ENCODE results near the gene KPTN.
A peak's percentile ranks its signal among the peaks of the same experiment; 100 is the strongest.

KPTN gene

GRCh38 chr19:47483800-47484690 is at the start of gene KPTN:
Gene KPTN (minus strand): TSS chr19:47484219. CDS start chr19:47484160, 59 bp downstream.
- peak; percentile 81 for DNase-seq (ENCODE audit: low read depth)

- no peak for DNase-seq (ENCODE audit: low read depth)
Observed at GRCh38 chr19:47531640-47532387, 47.8 kb upstream of the KPTN start.

GRCh38 chr19:47529018-47529742 is 45.2 kb upstream of the KPTN start:
- DNase-seq (ENCODE audit: low read depth) = no peak

GRCh38 chr19:47526798-47527197 is 42.8 kb upstream of the KPTN start:
- DNase-seq (ENCODE audit: low read depth) = no peak

- DNase-seq (ENCODE audit: low read depth) = no peak
Observed at GRCh38 chr19:47523473-47523872, 39.5 kb upstream of the KPTN start.

GRCh38 chr19:47521473-47522180 is 37.6 kb upstream of the KPTN start:
- DNase-seq (ENCODE audit: low read depth) = no peak

- no peak for DNase-seq (ENCODE audit: low read depth)
Observed at GRCh38 chr19:47520839-47521238, 36.8 kb upstream of the KPTN start.

- DNase-seq (ENCODE audit: low read depth) = no peak
Observed at GRCh38 chr19:47520343-47520806, 36.4 kb upstream of the KPTN start.

GRCh38 chr19:47518854-47519253 is 34.8 kb upstream of the KPTN start:
- DNase-seq (ENCODE audit: low read depth) = no peak

GRCh38 chr19:47518139-47518538 is 34.1 kb upstream of the KPTN start:
- DNase-seq (ENCODE audit: low read depth) = peak; percentile 33

- DNase-seq (ENCODE audit: low read depth) = peak; percentile 100
Observed at GRCh38 chr19:47514869-47515588, 31.0 kb upstream of the KPTN start, which contains the start of gene NAPA. Gene NAPA (minus strand): TSS chr19:47515063. CDS start chr19:47514940, 123 bp downstream.

- DNase-seq (ENCODE audit: low read depth) = no peak
Observed at GRCh38 chr19:47514151-47514868, 30.3 kb upstream of the KPTN start.

GRCh38 chr19:47512948-47513319 is 28.9 kb upstream of the KPTN start:
- no peak for DNase-seq (ENCODE audit: low read depth)

GRCh38 chr19:47512183-47512947 is 28.3 kb upstream of the KPTN start:
- no peak for DNase-seq (ENCODE audit: low read depth)

GRCh38 chr19:47511681-47512080 is 27.7 kb upstream of the KPTN start:
- no peak for DNase-seq (ENCODE audit: low read depth)

- no peak for DNase-seq (ENCODE audit: low read depth)
Observed at GRCh38 chr19:47511128-47511517, 27.1 kb upstream of the KPTN start.

GRCh38 chr19:47510516-47511127 is 26.6 kb upstream of the KPTN start:
- DNase-seq (ENCODE audit: low read depth) = no peak

GRCh38 chr19:47509973-47510372 is 26.0 kb upstream of the KPTN start:
- DNase-seq (ENCODE audit: low read depth) = no peak

All from stimulated activated CD4-positive, alpha-beta T cell treated with anti-CD3 and anti-CD28 coated beads, Interleukin-2, amount 100 ng/mL, for 4 hours (primary cell).